Measurements from ENCODE around the gene NTNG2.
A peak's percentile ranks its signal among the peaks of the same experiment; 100 is the strongest.

NTNG2 gene

DNA sequence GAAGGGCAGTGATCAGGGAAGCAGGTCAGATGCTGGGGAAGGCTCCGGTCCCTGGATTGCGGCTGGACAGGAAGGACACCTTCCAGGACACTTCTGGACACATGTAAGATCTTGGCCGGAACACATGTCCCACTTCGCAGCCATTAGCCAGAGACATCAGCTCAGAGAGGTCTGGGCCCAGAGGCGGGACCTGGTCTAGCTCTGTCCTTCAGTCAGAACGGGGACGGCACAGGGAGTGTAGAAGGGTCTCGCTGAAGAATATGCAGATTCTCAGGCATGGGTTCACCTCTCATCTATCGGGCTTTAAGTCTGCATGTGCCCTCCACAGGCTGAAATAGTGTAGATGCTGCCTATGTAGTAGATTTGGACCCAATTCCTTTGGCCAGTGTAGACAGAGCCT lies 73.3 kb downstream of the NTNG2 start:
- Histone ChIP-seq H3K79me2 (ENCODE audit: low read length) (no peaks in the 10 kb centered on the region), H3K4me3 (ENCODE audit: low read length) (no peak overlapping the region), H3K27ac (ENCODE audit: low read length) (no peak overlapping the region), H3K9ac (ENCODE audit: low read length) (no peak overlapping the region), H3K27me3 (replicated peaks; ENCODE audit: insufficient read depth, low read length) (peaks cover 93% of the 10 kb centered on the region), H3F3A (ENCODE audit: insufficient read depth, low read length) (no peaks in the 10 kb centered on the region), H3K4me2 (ENCODE audit: low read depth, low read length) (no peak overlapping the region), H2AFZ (ENCODE audit: low read length) (no peak overlapping the region), H3K9me3 (replicated peaks; ENCODE audit: insufficient read depth, low read length) (no peaks in the 10 kb centered on the region), H3K9me2 (replicated peaks; ENCODE audit: insufficient read depth, low read length) (no peaks in the 10 kb centered on the region), H4K20me1 (ENCODE audit: insufficient read depth, low read length) (no peaks in the 10 kb centered on the region), H3K36me3 (replicated peaks; ENCODE audit: insufficient read depth, low read length) (no peaks in the 10 kb centered on the region), H3K4me1 (ENCODE audit: low read length) (no peaks in the 10 kb centered on the region)
- TF ChIP-seq EZH2 (optimal IDR thresholded peaks at IDR 0.05; ENCODE audit: low read depth, low read length) = no peak
- TF ChIP-seq, protein P1, sequence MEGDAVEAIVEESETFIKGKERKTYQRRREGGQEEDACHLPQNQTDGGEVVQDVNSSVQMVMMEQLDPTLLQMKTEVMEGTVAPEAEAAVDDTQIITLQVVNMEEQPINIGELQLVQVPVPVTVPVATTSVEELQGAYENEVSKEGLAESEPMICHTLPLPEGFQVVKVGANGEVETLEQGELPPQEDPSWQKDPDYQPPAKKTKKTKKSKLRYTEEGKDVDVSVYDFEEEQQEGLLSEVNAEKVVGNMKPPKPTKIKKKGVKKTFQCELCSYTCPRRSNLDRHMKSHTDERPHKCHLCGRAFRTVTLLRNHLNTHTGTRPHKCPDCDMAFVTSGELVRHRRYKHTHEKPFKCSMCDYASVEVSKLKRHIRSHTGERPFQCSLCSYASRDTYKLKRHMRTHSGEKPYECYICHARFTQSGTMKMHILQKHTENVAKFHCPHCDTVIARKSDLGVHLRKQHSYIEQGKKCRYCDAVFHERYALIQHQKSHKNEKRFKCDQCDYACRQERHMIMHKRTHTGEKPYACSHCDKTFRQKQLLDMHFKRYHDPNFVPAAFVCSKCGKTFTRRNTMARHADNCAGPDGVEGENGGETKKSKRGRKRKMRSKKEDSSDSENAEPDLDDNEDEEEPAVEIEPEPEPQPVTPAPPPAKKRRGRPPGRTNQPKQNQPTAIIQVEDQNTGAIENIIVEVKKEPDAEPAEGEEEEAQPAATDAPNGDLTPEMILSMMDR (IDR thresholded peaks at IDR 0.05; ENCODE audit: low read length) = no peak
- no peak for TF ChIP-seq EZH2phosphoT487 (IDR thresholded peaks at IDR 0.05; ENCODE audit: low read length)
- DNase-seq = no peak

DNA sequence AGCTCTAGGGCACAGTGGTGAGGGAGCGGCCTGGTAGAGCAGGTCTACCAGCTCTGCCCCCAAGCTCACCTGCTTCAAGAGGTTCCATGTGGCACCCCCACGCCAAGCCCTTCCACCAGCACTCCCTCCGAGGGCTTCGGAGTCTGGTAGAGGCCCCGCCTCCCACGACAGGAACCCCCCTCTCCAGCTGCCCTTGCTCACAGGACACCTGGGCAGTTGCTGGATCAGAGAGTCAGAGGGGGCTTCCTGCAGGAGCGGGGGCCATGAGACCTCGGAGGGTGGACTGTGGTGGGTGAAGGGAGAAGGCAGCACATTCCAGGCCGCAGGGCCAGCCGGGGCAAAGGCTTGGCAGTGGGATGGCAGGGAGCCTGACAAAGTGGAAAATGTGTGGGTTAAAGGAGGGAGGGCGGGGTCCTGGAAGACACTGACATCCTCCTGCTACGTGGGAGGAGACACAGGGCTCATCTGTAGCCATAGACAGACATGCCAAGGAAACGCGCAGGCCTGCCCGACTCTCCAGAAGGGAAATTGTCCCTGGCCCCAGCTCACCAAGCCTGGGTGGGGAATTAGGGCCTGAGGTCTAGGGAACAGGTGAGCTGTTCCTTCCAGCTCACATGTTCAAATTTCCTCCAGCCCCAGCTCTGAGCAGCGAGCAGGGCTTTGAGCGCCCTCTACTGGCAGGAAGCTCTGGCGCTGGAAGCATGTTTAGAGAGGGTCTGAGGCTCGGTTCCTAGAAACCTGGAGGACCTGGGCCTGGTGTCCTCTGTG lies 74.2 kb downstream of the NTNG2 start:
- Histone ChIP-seq H3K9ac (ENCODE audit: low read length) (no peak overlapping the region), H3K4me1 (ENCODE audit: low read length) (no peaks in the 10 kb centered on the region), H2AFZ (ENCODE audit: low read length) (no peak overlapping the region), H3F3A (ENCODE audit: insufficient read depth, low read length) (no peaks in the 10 kb centered on the region), H3K79me2 (ENCODE audit: low read length) (no peaks in the 10 kb centered on the region), H4K20me1 (ENCODE audit: insufficient read depth, low read length) (no peaks in the 10 kb centered on the region), H3K27me3 (replicated peaks; ENCODE audit: insufficient read depth, low read length) (peaks cover 91% of the 10 kb centered on the region), H3K4me3 (ENCODE audit: low read length) (no peak overlapping the region), H3K9me3 (replicated peaks; ENCODE audit: insufficient read depth, low read length) (no peaks in the 10 kb centered on the region), H3K4me2 (ENCODE audit: low read depth, low read length) (0 out of 2 replicates have a peak overlapping the region, but pooled peaks have one; percentile 0), H3K9me2 (replicated peaks; ENCODE audit: insufficient read depth, low read length) (no peaks in the 10 kb centered on the region), H3K27ac (ENCODE audit: low read length) (no peak overlapping the region), H3K36me3 (replicated peaks; ENCODE audit: insufficient read depth, low read length) (no peaks in the 10 kb centered on the region)
- peak; percentile 70 for DNase-seq
- TF ChIP-seq, protein P1 (IDR thresholded peaks at IDR 0.05; ENCODE audit: low read length) = peak; percentile 95
- no peak for TF ChIP-seq EZH2phosphoT487 (IDR thresholded peaks at IDR 0.05; ENCODE audit: low read length)

DNA sequence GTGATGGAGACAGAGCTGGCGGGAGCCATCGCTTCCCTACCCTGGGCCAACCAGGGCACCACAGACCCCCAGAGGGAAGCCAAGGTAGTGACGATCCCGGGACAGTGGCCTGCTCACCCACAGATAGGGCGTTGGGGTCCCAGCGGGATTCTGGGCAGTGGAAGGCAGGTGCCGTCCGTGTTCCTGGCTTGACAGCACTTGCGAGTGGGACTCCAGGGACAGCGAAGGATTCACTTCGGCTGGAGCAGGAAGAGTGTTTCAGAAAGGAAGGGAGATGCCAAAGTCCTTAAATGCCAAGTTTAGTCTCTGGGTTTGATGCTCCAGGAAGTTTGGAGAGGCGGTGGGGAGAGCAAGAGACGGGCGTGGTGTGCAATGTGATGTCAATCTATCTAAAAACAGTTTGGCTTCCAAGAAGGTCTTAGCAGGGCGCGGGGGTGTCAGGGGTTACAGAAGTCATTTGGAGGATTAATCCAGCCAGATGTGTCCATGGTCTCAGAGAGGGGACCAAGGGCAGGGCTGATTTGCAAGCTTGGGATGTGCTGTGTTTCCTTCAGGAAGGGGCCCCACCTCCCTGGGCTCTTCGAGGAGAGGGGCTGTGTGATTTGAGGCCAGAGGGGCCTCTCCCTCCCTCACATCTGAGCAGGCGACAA lies 74.9 kb downstream of the NTNG2 start:
- no peaks in the 10 kb centered on the region for H3F3A ChIP-seq (ENCODE audit: insufficient read depth, low read length)
- no peak overlapping the region for H3K4me3 ChIP-seq (ENCODE audit: low read length)
- H2AFZ ChIP-seq (ENCODE audit: low read length) = no peak overlapping the region
- no peaks in the 10 kb centered on the region for H4K20me1 ChIP-seq (ENCODE audit: insufficient read depth, low read length)
- H3K9me3 ChIP-seq (replicated peaks; ENCODE audit: insufficient read depth, low read length) = no peaks in the 10 kb centered on the region
- no peak for TF ChIP-seq EZH2 (optimal IDR thresholded peaks at IDR 0.05; ENCODE audit: low read depth, low read length)
- TF ChIP-seq EZH2phosphoT487 (IDR thresholded peaks at IDR 0.05; ENCODE audit: low read length) = no peak
- TF ChIP-seq, protein P1 (IDR thresholded peaks at IDR 0.05; ENCODE audit: low read length) = no peak; the same call in 1 of the 2 replicates
- no peaks in the 10 kb centered on the region for H3K36me3 ChIP-seq (replicated peaks; ENCODE audit: insufficient read depth, low read length)
- no peak for DNase-seq
- no peak overlapping the region for H3K4me2 ChIP-seq (ENCODE audit: low read depth, low read length)
- no peak overlapping the region for H3K27ac ChIP-seq (ENCODE audit: low read length)
- no peaks in the 10 kb centered on the region for H3K9me2 ChIP-seq (replicated peaks; ENCODE audit: insufficient read depth, low read length)
- no peaks in the 10 kb centered on the region for H3K4me1 ChIP-seq (ENCODE audit: low read length)
- H3K27me3 ChIP-seq (replicated peaks; ENCODE audit: insufficient read depth, low read length) = peaks cover 84% of the 10 kb centered on the region
- no peak overlapping the region for H3K9ac ChIP-seq (ENCODE audit: low read length)
- no peaks in the 10 kb centered on the region for H3K79me2 ChIP-seq (ENCODE audit: low read length)
